H9 (cell line): Measurements from ENCODE around the gene BTBD6. TPM values are rescaled to one million over a fixed set of nuclear protein-coding genes. Genes with fewer than 3 reads are reported as not detected.

Experiments
- DNase-seq: peaks from one replicate; pipeline ENCODE4 v3.0.0-alpha.2; 2017
- H2AFZ ChIP-seq: one replicate; pipeline ENCODE4 v1.6.1; 2013; ENCODE audit warnings: mild to moderate bottlenecking, low read length, control low read depth, moderate library complexity
- H2AK5ac ChIP-seq: 2 replicates; pipeline ENCODE4 v1.6.1; 2013; ENCODE audit warnings: low read length, control low read depth, mixed read lengths; ENCODE audit not compliant: insufficient read length
- H2BK120ac ChIP-seq: one replicate; pipeline ENCODE4 v1.6.1; 2013; ENCODE audit warnings: low read depth, mild to moderate bottlenecking, low read length, control low read depth, inconsistent platforms; ENCODE audit not compliant: poor library complexity, severe bottlenecking
- H2BK12ac ChIP-seq: 2 replicates; pipeline ENCODE4 v1.6.1; 2013; ENCODE audit warnings: low read length, control low read depth, mixed read lengths, low read depth; ENCODE audit not compliant: insufficient read length
- H2BK15ac ChIP-seq: 2 replicates; pipeline ENCODE4 v1.6.1; 2013; ENCODE audit warnings: low read depth, low read length, control low read depth
- H2BK20ac ChIP-seq: one replicate; pipeline ENCODE4 v1.6.1; 2013; ENCODE audit warnings: low read depth, mild to moderate bottlenecking, low read length, control low read depth, inconsistent platforms; ENCODE audit not compliant: poor library complexity, severe bottlenecking
- H2BK5ac ChIP-seq: 2 replicates; pipeline ENCODE4 v1.6.1; 2013; ENCODE audit warnings: low read length, control low read depth, mixed read lengths; ENCODE audit not compliant: insufficient read length
- H3K14ac ChIP-seq: 2 replicates; pipeline ENCODE4 v1.6.1; 2013; ENCODE audit warnings: low read length, control low read depth; ENCODE audit not compliant: insufficient read depth
- H3K18ac ChIP-seq: 2 replicates; pipeline ENCODE4 v1.6.1; 2013; ENCODE audit warnings: low read depth, mild to moderate bottlenecking, mixed read lengths, low read length, control low read depth; ENCODE audit not compliant: insufficient read length
- H3K23ac ChIP-seq: 2 replicates; pipeline ENCODE4 v1.6.1; 2013; ENCODE audit warnings: low read length, control low read depth, mixed read lengths, low read depth; ENCODE audit not compliant: insufficient read length
- H3K23me2 ChIP-seq: 2 replicates; pipeline ENCODE4 v1.6.1; 2013; ENCODE audit warnings: low read depth, mild to moderate bottlenecking, mixed read lengths, low read length, control low read depth; ENCODE audit not compliant: insufficient read length, poor library complexity, severe bottlenecking
- H3K27ac ChIP-seq: 2 replicates; pipeline ENCODE4 v1.5.1; 2013; ENCODE audit warnings: low read length, control low read depth, mixed read lengths, low read depth; ENCODE audit not compliant: insufficient read length
- H3K27me3 ChIP-seq: 2 replicates; pipeline ENCODE4 v1.6.1; 2013; ENCODE audit warnings: low read length, control low read depth, inconsistent platforms; ENCODE audit not compliant: insufficient read depth
- H3K4ac ChIP-seq: 2 replicates; pipeline ENCODE4 v1.6.1; 2013; ENCODE audit warnings: low read depth, mild to moderate bottlenecking, control low read depth, inconsistent platforms, low read length, moderate library complexity
- H3K4me1 ChIP-seq: 2 replicates; pipeline ENCODE4 v1.6.1; 2013; ENCODE audit warnings: low read length, control low read depth, inconsistent platforms; ENCODE audit not compliant: insufficient read depth
- H3K4me2 ChIP-seq: 2 replicates; pipeline ENCODE4 v1.6.1; 2013; ENCODE audit warnings: low read length, control low read depth, mixed read lengths; ENCODE audit not compliant: insufficient read length, insufficient read depth
- H3K56ac ChIP-seq: 2 replicates; pipeline ENCODE4 v1.6.1; 2013; ENCODE audit warnings: low read depth, mild to moderate bottlenecking, mixed read lengths, low read length, control low read depth; ENCODE audit not compliant: insufficient read length
- H3K79me1 ChIP-seq: 2 replicates; pipeline ENCODE4 v1.6.1; 2013; ENCODE audit warnings: low read depth, mild to moderate bottlenecking, moderate library complexity, low read length, control low read depth, inconsistent platforms; ENCODE audit not compliant: insufficient read depth, poor library complexity, severe bottlenecking
- H3K79me2 ChIP-seq: 2 replicates; pipeline ENCODE4 v1.6.1; 2013; ENCODE audit warnings: low read length, control low read depth, inconsistent platforms; ENCODE audit not compliant: insufficient read depth
- H3K9ac ChIP-seq: 2 replicates; pipeline ENCODE4 v1.6.1; 2013; ENCODE audit warnings: low read length, control low read depth, mixed read lengths; ENCODE audit not compliant: insufficient read length; ENCODE audit errors: extremely low read depth
- H3K9me3 ChIP-seq: one replicate; pipeline ENCODE4 v1.6.1; 2013; ENCODE audit warnings: low read depth, low read length, inconsistent platforms; ENCODE audit not compliant: control insufficient read depth
- H3T11ph ChIP-seq: one replicate; pipeline ENCODE4 v1.6.1; 2013; ENCODE audit warnings: mild to moderate bottlenecking, low read length, control low read depth, inconsistent platforms
- H4K20me1 ChIP-seq: one replicate; pipeline ENCODE4 v1.6.1; 2013; ENCODE audit not compliant: control insufficient read depth, insufficient read length, insufficient read depth
- H4K5ac ChIP-seq: 2 replicates; pipeline ENCODE4 v1.6.1; 2013; ENCODE audit warnings: low read depth, mild to moderate bottlenecking, mixed read lengths, low read length, control low read depth; ENCODE audit not compliant: insufficient read length
- H4K8ac ChIP-seq: replicated peaks from 2 replicates; pipeline ENCODE4 v1.6.1; 2013; ENCODE audit warnings: low read length, control low read depth, mixed read lengths, low read depth; ENCODE audit not compliant: insufficient read length
- H4K91ac ChIP-seq: 2 replicates; pipeline ENCODE4 v1.6.1; 2013; ENCODE audit warnings: low read depth, mild to moderate bottlenecking, moderate library complexity, mixed read lengths, low read length, control low read depth; ENCODE audit not compliant: insufficient read length
- H3K27ac Mint-ChIP-seq, 3 experiments: 2 replicates in 2 of 3; 3 replicates in 1 of 3; pipeline ENCODE4 v1.8.0; 2020 to 2021; ENCODE audit warnings: mixed read lengths in 3 of 3, mild to moderate bottlenecking in 1 of 3, moderate library complexity in 1 of 3
- H3K27me3 Mint-ChIP-seq: 2 replicates; pipeline ENCODE4 v1.8.0; 2021; ENCODE audit warnings: low read depth, mild to moderate bottlenecking, moderate library complexity, mixed read lengths
- H3K36me3 Mint-ChIP-seq, 3 experiments: 2 replicates in 2 of 3; 3 replicates in 1 of 3; pipeline ENCODE4 v1.8.0; 2020 to 2021; ENCODE audit warnings: low read depth in 3 of 3, mixed read lengths in 3 of 3; ENCODE audit not compliant: insufficient read depth in 1 of 3
- H3K4me1 Mint-ChIP-seq, 2 experiments: 2 replicates each; pipeline ENCODE4 v1.8.0; 2020; ENCODE audit warnings: mixed read lengths in 2 of 2
- H3K4me3 Mint-ChIP-seq, 2 experiments: 2 replicates in 1 of 2; 3 replicates in 1 of 2; pipeline ENCODE4 v1.8.0; 2020 to 2021; ENCODE audit warnings: mild to moderate bottlenecking in 2 of 2, mixed read lengths in 2 of 2, moderate library complexity in 1 of 2
- H3K9me3 Mint-ChIP-seq, 2 experiments: 2 replicates in 1 of 2; 3 replicates in 1 of 2; pipeline ENCODE4 v1.8.0; 2020; ENCODE audit warnings: mild to moderate bottlenecking in 2 of 2, mixed read lengths in 2 of 2, moderate library complexity in 1 of 2
- WGBS: extraction: QIAGEN DNeasy Blood & Tissue Kit; methylation state at CpG from one replicate; pipeline ENCODE4 v1.1.7; 2013; ENCODE audit warnings: missing lambda C conversion rate, low lambda C conversion rate, mixed read lengths; ENCODE audit not compliant: insufficient read length; ENCODE audit errors: extremely low coverage; 5-methylcytosine and 5-hydroxymethylcytosine counted together
- total RNA-seq: library from RNA; stranded (reverse); gene quantifications from 2 replicates; pipeline ENCODE4 v1.2.1, GENCODE V29; 2021
- TF ChIP-seq, protein P1 (sequence below): fragments of 200-600 bp; sonication (generic); conservative IDR thresholded peaks from 3 replicates; pipeline ENCODE4 v1.8.0; 2021; ENCODE audit warnings: antibody characterized with exemption, mild to moderate bottlenecking

BTBD6 gene
- total RNA-seq, 1 experiment from 2014 or later = 23.3 TPM

DNA sequence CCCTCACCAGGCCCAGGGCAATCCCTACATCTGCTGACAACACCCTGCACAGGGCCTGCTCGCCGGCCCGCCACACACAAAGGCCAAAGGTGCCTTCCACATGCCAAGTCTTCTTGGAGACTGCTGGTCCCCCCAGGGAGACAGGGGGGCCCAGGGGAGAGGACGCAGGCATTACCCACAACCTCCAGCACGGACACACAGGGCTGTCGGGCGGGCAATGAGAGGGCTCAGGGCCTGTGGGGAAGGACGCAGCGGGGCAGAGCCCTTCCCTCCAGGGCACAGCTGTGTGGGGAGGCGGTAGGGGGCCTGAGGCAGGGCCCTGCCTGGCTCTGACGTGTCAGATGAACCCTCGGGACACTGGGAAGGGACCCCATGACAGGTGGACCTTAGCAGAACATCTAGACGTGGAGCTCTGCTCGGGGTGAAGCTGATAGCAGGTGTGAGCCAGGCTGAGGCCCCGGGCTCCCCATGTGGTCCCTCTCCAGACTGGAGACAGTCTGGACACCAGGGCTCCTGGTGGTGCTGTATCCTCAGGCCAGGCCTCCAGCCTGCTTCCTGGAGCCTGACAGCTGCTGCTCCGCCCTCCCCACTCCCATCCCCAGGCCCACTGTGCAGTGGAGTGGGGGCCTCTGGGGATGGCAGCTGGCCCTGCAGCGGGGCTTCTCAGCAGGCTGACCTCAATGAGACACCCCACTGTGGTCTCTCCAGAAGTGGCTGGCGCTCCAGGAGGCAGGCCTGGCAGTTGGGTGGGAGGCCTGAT, 35.6 kb upstream of the BTBD6 start:
- peaks cover 0 to 7% (median 2%) of the 10 kb centered on the region in 3 experiments; a peak in 6 of 7 replicates for H3K36me3 Mint-ChIP-seq
- WGBS = no CpG with 5 or more reads among the region's 18 CpGs

More for the DNA sequence above, 35.6 kb upstream of the BTBD6 start:
- H3K23ac ChIP-seq = no peak overlapping the region
- H4K20me1 ChIP-seq = no peaks in the 10 kb centered on the region
- no peaks in the 10 kb centered on the region; the same call in 1 of the 2 replicates for H3K27me3 Mint-ChIP-seq
- no peak for DNase-seq
- H3T11ph ChIP-seq = no peak overlapping the region
- H2BK5ac ChIP-seq = no peak overlapping the region
- H4K91ac ChIP-seq = no peak overlapping the region
- no peak overlapping the region for H2AK5ac ChIP-seq
- no peak overlapping the region for H3K4me2 ChIP-seq
- no peak overlapping the region for H2BK15ac ChIP-seq
- no peak overlapping the region for H3K18ac ChIP-seq
- no peak overlapping the region for H2BK12ac ChIP-seq
- no peak overlapping the region for H3K4me3 Mint-ChIP-seq
- no peak overlapping the region for H2AFZ ChIP-seq
- no peak overlapping the region for H3K4ac ChIP-seq
- no peaks in the 10 kb centered on the region for H3K9me3 ChIP-seq
- no peaks in the 10 kb centered on the region; a peak in 1 of 5 replicates for H3K9me3 Mint-ChIP-seq
- TF ChIP-seq, protein P1, sequence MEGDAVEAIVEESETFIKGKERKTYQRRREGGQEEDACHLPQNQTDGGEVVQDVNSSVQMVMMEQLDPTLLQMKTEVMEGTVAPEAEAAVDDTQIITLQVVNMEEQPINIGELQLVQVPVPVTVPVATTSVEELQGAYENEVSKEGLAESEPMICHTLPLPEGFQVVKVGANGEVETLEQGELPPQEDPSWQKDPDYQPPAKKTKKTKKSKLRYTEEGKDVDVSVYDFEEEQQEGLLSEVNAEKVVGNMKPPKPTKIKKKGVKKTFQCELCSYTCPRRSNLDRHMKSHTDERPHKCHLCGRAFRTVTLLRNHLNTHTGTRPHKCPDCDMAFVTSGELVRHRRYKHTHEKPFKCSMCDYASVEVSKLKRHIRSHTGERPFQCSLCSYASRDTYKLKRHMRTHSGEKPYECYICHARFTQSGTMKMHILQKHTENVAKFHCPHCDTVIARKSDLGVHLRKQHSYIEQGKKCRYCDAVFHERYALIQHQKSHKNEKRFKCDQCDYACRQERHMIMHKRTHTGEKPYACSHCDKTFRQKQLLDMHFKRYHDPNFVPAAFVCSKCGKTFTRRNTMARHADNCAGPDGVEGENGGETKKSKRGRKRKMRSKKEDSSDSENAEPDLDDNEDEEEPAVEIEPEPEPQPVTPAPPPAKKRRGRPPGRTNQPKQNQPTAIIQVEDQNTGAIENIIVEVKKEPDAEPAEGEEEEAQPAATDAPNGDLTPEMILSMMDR = no peak
- no peak overlapping the region for H4K8ac ChIP-seq
- no peak overlapping the region for H3K14ac ChIP-seq
- H3K27ac ChIP-seq = no peak overlapping the region
- no peaks in the 10 kb centered on the region; a peak in 2 of 4 replicates for H3K4me1 Mint-ChIP-seq
- H2BK120ac ChIP-seq = no peak overlapping the region
- H3K56ac ChIP-seq = no peak overlapping the region
- no peaks in the 10 kb centered on the region for H3K4me1 ChIP-seq
- H3K27me3 ChIP-seq = no peaks in the 10 kb centered on the region
- no peak overlapping the region for H2BK20ac ChIP-seq
- H3K79me2 ChIP-seq = no peaks in the 10 kb centered on the region
- no peaks in the 10 kb centered on the region for H3K79me1 ChIP-seq
- H3K9ac ChIP-seq = no peak overlapping the region
- no peaks in the 10 kb centered on the region for H3K23me2 ChIP-seq
- no peak overlapping the region for H4K5ac ChIP-seq
- H3K27ac Mint-ChIP-seq = peak overlapping the region in 1 of 3 experiments; percentile 85; a peak in 2 of 7 replicates
